Measurements from ENCODE around the gene COG6.

Gene COG6

DNA sequence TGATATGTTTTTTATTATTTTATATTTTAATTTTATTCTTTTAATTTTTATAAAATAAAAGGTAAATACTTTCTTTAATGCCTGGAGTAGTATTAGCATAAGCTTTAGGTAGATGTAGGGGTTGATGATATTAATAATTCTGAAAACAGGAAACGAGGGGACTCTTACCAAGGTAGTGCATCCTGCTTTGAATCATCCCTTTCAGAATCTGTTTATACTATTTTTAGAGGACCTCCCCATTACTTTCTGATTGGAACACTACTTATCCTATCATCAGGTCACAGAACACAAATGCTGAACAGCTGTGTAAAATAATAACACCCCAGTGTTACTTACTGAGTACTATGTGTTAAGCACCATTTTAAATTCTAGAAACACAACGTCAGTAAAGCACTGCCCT, 27.3 kb downstream of the COG6 start:
- DNase-seq, result no peak

DNA sequence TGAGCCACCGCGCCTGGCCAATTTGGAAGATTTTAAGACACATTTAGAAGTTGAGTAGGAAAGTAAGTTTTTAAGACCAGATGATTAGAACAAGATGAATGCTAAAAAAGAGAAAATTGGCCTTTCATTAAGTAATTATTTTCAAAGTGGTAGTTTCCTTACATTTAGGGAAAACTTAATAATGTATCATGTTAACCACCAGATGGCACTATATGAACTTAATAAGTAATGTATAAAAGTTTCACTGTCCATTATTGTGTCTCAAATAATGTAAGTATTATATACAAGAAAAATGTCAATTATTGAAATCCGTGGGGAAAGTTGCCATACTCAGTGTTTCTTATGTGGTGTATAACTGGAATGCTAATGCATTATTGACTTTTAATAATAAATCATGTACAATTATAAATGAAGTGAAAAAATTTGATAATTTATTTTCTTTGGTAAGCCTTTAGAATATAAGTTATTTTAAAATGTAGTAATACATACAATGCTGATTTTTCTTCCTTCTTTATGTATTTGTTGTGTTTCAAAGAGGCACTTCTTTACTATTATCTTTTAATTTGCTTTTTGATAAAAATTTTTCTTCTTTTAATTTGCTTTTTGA, 29.2 kb downstream of the COG6 start:
- DNase-seq, result no peak

DNA sequence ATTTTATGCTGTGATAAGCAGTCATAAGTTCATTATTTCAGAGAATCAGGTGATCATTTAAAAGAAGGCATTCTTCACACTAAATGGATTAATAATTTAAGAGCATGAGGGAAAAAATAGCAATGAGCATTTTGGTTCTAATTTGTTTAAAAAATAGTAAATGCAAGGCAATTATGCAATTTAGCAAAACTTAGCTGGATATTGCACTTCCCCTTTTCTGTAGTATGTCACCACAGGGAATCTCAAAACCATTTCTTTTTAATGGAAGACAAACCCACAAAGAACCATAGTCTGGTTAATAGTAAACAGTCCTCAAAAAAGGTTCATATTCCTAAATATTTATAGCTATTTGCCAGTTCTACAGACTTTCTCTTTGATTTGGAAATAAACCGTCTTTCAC, 30.2 kb downstream of the COG6 start:
- no peak for DNase-seq

DNA sequence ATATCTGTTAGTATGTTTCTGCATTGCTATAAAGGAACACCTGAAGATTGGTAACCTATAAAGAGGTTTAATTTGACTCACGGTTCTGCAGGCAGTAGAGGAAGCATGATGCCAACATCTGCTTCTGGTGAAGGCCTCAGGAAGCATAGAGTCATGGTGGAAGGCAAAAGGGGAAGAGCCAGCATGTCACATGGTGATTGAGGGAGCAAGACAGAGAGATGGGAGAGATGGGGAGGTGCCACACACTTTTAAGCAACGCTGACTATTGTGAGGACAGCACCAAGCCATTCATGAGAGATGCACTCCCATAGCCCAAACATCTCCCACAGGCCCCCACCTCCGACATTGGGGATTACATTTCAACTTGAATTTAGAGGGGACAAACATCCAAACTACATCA, 32.8 kb downstream of the COG6 start:
- DNase-seq, result no peak

DNA sequence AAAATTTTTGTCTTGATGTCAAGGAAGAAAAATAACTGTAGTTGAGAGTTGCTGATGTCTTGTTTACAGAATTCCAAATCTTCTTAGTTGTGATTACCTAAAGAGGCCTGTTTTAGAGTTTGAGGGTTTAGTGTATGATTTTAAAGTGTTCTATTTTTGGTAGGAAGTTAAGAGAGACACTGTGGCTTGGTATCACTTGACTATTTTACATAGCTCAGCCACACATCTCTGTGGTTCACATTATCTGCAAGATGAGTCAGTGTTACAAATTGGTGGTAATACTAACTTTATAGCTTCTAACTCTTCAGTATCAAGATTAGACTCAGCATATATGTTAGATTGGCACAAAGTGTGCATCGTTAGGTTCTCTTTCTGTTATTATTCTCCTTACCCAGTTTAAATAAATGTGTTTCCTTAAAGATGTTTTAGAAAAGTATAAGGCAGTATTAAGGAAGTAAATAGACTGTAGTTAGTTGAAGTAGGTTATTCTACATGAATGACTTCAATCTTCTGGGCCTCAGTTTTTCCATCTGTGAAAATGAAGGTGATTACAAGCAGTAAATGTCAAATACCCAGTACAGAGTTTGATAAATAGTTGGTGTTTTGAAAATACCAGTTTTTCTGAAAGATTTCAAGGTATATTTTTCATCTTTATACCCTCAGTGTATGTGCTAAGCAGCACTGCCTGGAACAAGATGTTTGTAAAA, 33.4 kb downstream of the COG6 start:
- no peak for DNase-seq

DNA sequence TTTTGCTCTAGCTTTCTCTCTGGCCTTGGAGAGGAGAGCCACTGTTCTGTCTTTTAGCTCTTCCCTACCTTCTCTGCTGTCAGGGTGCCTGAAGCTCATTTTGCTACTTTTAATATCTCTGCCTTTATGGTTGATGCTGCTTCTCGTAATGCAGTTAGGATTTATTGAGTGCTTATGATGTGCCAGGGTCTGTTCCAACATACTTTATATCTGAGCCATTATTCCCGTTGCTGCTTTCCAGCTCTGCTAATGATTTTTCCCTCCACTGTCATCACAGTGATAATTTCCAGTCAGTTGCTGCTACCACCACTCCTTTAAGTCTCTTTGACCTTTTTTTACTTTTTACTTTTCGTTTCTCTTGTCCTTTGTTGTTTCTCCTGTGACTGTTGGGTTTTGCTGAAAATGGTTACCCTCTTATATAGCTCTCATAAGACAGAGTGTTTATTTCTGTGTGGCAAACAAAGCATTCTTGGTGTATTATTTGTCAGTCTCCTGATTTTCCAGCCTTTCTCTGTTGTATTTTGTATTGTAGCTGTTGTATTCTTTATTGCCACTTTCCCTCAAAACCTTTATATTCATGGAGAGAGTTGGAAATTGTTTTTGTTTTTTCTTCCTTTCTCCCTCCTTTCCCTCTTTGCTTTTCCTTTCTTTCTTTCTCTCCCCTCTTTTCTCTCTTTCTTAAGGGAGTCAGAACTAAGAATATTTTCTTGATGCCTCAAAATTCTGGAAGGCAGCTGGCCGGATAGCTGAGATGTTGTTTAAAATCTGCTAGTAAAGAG, 37.4 kb downstream of the COG6 start:
- no peak for DNase-seq

DNA sequence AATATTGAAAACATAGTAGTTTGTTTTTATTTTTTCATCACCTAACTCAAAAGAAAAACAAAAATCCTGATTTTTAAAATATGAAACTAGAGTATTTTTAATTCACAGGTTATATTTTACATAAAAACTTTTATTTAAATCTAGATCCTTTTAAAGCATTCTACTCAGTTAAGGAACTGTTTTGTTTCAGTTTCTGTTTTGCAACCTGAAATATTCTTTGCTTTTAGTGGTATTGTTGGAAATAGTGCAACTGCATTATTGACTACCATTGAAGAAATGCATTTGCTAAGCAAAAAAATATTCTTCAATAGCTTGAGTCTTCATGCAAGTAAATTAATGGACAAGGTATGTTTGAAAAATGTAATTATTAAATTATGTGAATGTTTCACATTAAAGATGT, 43.8 kb downstream of the COG6 start:
- no peak for DNase-seq

DNA sequence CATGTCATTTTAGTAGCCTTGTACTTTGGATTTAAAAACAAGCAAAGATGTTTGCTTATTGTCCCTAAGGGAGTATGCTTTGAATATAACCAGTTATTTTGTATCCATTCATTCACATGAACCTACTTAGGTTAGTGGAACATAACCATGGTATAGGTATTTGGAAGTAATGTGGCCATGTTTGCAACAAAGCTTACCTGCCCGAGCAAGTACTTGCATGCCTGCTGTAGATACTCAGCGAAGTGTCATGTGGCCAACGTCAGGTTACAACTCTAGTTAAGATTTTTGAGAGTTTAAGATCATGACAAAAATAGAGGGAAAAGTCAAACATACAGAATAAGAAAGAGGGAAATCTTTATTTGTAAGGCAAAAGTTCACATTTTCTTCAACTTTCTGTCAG, 57.2 kb downstream of the COG6 start:
- DNase-seq, result no peak

DNA sequence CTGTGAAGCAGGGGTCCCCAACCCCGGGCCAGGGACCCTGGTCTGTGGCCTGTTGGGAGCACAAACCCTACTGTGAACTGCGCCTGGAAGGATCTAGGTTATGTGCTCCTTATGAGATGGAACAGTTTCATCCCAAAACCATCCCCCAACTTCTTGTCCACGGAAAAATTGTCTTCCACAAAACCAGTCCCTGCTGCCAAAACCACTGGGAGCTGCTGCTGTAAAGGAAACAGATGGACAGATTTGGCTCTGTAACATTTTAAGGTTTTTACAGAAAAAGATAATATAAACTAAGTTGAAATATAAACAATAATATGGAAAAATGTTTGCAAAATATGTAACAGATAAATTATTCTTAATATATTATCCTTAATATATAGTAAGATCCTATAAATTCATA, 73.7 kb downstream of the COG6 start:
- no peak for DNase-seq

DNA sequence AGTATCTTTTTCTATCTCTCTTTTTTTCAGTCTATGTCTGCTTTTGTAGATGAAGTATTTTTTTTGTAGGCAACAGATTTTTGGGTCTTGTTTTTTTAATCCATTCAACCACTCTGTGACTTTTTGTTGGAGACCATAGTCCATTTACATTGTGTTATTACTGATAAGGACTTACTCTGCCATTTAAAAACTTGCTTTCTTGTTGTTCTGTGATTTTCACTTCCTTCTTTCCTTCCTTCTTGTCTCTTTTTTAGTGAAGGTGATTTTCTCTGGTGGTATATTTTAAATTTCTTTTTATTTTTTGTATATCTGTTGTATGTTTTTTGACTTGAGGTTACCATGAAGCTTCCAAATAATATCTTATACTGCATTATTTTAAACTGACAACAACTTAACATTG, 79.5 kb downstream of the COG6 start:
- no peak for DNase-seq

DNA sequence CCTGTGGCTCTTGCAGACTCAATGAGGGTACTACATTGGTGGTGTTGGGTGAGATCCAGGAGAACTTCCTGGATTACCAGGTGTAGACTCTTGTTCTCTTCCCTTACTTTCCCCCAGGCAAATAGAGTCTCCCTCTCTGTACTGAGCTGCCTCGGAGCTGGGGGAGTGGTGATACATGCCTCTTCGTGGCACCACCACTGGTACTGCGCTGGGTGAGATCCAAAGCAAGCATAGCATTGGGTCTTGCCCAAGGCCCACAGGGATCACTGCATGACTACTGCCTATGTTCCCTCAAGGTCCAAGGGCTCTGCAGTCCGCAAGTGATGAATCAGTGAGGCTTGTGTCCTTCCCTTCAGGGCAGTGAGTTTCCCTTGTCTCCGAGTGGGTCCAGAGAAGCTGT, 81.6 kb downstream of the COG6 start:
- no peak for DNase-seq

DNA sequence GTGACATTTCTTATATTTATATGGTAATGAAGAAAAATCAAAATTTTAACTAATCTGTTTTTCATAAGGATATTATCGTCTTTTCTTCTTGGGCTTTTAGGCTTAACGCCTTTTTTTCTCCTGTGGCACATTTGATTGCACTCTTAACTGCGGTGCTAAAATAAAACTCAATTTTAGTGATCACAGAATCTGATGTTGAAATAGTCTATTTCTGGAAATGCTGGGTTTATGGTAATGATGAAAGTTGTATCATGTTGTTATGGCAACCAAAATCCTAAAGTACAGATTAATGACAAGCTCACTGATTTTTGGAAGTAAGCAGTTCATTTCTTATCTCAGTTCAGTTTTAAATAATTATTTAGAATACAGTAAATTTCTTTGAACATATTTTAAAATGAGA, 85.3 kb downstream of the COG6 start:
- DNase-seq, result no peak

DNA sequence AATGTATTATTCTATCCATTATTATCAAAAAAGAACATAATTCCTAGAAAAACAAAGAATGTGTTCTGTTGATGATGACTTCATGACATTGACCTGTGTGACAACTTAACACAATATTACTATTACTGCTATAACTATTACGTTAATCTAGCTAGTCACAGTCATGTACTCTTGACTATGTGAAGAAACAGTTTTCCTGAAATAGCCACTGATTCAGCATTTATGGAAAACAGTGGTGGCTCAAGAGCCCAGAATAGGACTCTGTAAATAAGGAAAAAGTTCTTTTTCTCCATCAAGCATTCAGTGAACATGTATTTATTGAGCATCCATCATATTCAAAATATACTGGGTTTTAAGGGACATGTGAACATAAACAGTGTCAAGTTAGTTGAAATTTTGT, 93.5 kb downstream of the COG6 start:
- DNase-seq, result no peak

DNA sequence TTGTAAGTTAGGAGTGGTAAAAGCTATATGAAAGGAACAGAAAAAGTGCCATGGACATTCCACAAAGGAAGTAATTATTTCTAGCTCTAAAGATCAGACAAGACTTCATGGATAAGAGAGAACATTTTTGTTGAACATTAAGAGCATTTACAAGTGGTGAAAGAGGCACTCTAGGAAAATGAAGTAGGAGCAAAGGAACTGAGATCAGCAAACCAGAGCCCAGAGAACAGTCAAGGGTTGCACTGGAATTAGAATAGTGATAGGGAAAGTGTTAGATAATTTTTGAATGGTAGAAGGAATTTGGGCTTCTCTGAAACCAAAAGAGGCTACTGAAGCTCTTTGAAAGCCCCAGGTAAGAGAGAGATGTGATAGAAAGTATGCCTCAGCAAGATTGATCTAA, 94.1 kb downstream of the COG6 start:
- no peak for DNase-seq

DNA sequence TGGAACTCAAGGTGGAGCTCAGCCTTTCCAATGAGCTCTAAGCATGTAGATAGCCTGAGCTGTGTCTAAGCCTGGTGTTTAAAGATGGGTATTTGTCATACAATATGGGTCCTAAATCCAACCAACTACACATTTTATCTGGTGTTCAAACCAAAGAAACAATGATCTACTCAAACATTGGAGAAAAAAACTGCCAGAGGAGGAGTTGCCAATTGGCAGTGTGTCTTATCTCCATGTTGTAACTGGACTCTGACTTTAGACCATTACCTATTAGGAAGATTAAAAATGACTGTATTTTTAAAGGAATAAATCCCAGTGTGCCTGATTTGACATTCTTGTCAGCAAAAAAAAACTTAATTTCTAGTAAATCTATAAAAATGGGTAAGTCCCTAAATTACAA, 96.3 kb downstream of the COG6 start:
- no peak for DNase-seq

DNA sequence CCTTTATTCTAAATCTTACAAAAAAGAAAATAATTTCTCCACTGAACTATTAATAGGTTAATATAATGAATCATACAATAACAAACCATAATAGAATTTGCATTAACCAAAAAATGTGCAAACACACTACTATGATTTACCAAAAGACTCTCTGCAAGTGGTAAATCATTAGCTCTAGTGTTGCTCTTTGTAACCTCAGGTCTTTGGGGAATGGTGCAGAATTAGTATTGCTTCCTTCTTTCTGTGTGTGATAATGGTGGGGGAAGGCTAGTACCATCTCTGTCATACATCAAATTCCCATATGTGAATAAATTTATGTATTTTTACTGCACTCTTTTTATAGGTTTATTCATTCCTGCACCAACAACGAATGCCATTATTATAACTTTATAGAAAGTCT, 105.1 kb downstream of the COG6 start:
- no peak for DNase-seq

DNA sequence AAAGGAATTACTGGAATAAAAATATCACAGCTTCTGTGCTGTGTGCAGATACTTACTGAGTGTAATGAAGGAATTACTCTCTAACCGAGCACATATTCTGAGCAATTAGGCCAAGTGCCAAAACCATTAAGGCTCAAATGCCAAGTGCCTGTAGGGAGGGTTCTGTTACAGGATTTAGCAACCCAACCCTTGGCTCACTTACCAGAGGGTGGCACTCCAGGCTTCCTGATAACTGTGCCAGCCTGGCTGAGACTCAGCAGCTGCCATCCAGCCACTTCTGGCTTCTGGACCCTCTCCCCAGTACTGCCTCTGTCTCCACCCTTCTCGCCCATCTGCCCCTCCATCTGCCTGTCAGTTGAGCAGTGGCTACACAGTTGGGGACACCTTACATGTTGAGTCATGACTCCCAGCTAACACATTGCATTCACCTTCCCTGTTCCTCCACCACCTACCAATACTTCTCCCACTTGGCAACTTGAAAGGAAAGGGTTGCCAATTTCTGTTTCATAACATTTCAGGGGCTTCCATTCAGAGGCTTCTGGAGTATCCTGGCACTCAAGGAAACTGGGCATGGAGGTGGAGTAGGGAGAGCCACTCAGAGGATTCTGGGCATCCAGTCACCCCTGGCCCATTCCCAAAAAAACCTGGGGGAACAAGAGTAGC, 110.5 kb downstream of the COG6 start:
- peak; percentile 86 for DNase-seq

DNA sequence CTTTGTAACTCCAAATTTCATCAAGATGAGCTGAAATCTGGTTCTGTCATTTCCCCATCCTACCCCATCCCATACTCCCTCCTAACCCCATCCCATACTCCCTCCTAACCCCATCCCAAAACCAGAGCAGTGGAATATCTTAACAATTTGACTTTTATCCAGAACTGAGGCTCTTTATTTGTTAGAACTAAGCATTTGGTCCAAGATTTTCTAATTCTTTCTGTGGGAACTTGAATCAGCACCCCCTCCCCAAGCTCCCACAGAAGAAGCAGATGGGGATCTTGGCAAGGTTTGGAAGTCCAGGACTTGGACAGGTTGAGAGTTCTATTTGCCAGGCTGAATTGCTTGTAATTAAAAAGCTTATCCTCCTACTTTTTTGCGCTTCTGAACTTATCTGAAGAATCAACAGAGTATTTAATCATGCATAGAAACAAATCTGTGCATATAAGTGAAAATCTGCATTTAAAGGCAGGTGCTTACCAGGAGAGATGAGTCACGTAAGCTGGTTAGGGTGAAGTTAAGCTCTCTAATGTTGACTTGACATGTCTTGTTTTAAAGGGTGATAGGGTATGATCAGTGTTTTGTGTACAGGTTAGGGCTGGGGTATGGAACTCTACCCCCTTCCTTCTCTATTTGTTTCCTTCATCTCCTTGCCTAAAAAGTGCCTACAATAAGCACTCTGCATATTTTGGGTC, 111.1 kb downstream of the COG6 start:
- no peak for DNase-seq

DNA sequence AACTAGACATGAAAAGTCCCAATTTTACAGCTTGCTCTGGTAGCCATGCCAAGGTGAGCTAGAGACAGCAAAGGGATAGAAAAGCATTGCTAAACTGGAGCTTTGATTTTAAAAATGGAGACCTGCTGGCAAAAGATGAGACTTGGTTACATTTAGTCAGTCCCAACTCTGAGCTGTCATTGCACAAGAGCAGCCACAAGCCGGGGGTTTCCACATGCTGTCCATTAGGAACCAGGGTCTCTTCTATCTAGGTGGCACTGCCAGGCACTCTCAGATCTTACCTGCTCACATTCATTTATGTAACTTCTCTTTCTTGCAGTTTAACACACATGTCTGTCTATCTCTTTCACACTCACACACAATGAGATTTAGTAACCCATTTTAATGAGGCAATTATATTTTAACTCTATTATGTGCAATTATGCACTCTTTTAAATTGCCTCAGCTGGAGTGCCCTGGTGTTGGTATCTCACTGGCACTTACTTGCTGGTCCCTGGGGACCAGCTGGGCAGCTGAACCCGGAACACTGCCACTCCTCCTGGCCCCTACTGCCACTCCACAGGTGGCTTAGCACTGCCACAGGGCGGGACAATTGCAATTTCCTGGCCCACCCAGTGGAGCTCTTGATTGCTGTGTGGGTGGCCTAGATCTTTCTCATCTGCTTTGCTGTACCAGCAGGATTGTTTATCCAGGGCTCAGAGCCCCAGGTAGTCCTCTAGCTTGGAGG, 112.5 kb downstream of the COG6 start:
- DNase-seq, result no peak

DNA sequence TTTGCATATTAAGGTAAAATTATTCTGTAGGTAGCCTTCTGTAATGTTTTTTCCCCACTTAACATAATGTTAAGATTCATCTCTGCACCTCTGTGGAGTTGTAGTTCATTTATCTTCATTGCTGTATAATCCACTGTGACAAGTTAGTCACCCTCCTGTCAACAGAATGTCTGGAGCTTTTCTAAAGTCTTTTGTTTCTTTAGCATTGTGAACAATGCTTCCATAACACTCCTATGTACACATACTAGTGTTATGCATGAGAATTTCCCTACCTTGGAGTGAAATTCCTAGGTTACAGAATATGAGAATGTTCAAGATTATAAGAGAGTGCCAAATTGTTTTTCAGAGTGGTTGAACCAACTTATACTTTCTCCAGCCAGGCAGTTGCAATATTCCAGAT, 113.5 kb downstream of the COG6 start:
- no peak for DNase-seq

DNA sequence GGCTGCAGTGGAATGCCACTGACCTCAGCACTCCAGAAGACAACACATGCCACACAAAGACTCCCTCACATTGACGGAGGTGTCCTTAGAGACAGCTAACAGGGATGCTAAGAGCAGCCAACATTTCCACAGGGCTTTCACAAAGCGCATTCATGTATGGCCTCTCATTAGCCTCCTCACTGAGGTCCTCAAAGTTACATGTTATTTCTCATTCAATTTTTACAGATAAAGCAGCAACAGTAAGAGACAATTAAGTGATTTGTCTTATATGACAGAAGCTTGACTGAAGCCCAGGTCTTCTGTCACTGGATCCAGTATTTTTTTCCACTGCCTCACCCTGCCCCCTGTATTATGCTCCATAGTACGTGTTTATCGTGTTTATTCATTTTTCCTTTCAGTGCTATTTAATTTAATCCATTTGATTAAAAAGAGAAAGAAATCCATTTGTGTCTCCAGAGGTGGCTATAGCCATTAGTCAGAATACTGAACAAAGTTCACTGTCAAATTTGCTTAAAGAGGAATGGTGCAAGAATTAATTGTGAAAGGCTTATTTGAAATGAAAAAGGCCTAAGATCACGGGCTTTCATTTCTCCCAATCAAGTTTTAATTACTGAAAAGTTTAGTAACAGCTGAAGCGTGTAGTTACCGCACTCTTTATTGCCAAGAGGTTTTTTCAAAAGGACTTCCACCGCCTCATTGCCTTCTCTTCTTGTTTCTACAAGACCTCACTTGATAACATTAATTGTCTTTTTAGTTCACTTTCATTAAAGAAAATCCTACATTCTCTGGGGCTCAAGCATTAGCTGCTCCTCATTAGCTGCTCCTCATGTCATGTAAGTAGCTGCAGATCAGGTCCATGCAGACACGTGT, 115.0 kb downstream of the COG6 start:
- no peak for DNase-seq

DNA sequence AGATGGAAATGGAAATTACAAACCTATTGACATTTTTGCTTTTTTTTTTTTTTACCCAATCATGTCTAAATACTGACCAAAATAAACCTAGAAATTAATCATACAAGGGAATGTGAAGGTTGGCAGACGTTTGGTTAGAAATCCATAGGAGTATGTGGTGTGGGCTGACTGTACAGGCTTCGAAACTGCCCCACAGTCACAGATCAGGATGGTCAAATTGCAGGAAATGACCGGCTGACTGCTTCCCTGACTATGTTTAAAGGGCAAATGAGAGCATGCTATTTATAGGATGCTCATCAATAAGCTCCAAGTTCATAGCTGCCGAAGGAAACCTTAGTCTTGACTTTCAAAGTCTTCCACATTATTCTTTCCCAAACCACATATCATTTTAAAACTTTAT, 118.4 kb downstream of the COG6 start:
- DNase-seq, result no peak

All from NCI-H2171 (cell line).